Measurements from ENCODE around the gene NOC2L. TPM values are rescaled to one million over a fixed set of nuclear protein-coding genes. Genes with fewer than 3 reads are reported as not detected.

The NOC2L gene
- total RNA-seq, 3 donors from 2014 or later (not counting 1 experiment from before 2014, with no cell fraction given): 61.4 to 66.0 (median 61.8) TPM

DNA sequence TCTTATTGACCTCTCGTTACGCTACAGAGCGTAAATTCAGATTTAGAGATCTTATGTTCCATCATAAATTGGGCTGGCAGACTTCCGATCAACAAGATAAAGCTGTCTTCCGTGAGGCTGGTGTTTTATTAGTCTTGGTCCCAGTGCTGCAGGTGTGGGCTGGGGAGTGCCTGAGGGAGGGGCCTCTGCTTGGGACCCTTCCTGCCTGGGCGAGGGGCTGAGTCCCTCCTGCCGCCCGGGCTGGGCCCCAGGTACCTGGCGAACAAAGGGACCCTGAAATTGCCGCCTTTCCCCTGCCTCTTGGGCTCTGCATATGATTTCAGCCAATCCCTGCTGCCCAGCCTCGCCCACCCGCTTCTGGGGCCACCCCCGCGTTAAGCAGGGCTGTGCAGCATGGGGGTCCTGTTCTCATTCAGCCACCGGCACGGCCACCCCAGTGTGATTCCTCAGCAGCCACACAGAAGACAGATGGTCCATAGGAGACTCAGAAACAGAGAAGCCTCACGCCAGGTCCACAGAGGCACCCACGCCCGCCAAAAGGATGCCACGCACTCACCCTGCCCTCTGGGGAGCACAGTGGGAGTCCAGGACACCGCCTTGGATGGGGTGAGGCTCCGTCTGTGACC, 41.5 kb downstream of the NOC2L start:
- H3K9me3 Mint-ChIP-seq: no peaks in the 10 kb centered on the region
- ATAC-seq: no peak
- peaks cover 11 to 30% of the 10 kb centered on the region in 2 donors for H3K27me3 Mint-ChIP-seq (ENCODE audit: low read depth in 2 of 2)
- H3K4me1 ChIP-seq (ENCODE audit: control insufficient read depth, insufficient read depth, low read length): peaks cover 11% of the 10 kb centered on the region
- H3K4me3 ChIP-seq (ENCODE audit: low read length): no peak overlapping the region
- TF ChIP-seq CTCF (IDR thresholded peaks at IDR 0.05): no peak
- no peak overlapping the region for H3K27ac Mint-ChIP-seq
- H3K27ac ChIP-seq (ENCODE audit: low read length): no peak overlapping the region
- H3K4me1 Mint-ChIP-seq: peaks cover 0 to 10% of the 10 kb centered on the region in 2 donors
- H3K4me3 Mint-ChIP-seq: no peak overlapping the region
- 84% methylated on average over 22 of the region's 22 CpGs for WGBS (ENCODE audit: insufficient coverage)
- no peak for DNase-seq
- no peaks in the 10 kb centered on the region for H3K36me3 Mint-ChIP-seq
- no peaks in the 10 kb centered on the region for H3K9me3 ChIP-seq (ENCODE audit: control insufficient read depth, insufficient read depth, low read length)
- no peaks in the 10 kb centered on the region for H3K36me3 ChIP-seq (ENCODE audit: control insufficient read depth, insufficient read depth, low read length)
- peaks cover 22% of the 10 kb centered on the region for H3K27me3 ChIP-seq (ENCODE audit: control insufficient read depth, insufficient read depth, low read length)
- intact Hi-C loops (cut with micrococcal nuclease): no loop called here

GRCh38 chr1:917076-917459, 42.0 kb downstream of the NOC2L start:
- peaks cover 18% of the 10 kb centered on the region for H3K27me3 ChIP-seq (ENCODE audit: control insufficient read depth, insufficient read depth, low read length)
- no peak for DNase-seq
- H3K36me3 Mint-ChIP-seq: no peaks in the 10 kb centered on the region
- peaks cover 0 to 10% of the 10 kb centered on the region in 2 donors for H3K4me1 Mint-ChIP-seq
- TF ChIP-seq CTCF (IDR thresholded peaks at IDR 0.05): no peak
- H3K27ac Mint-ChIP-seq: no peak overlapping the region
- no peak overlapping the region for H3K27ac ChIP-seq (ENCODE audit: low read length)
- H3K27me3 Mint-ChIP-seq (ENCODE audit: low read depth in 2 of 2): peaks cover 16 to 31% of the 10 kb centered on the region in 2 donors
- H3K4me1 ChIP-seq (ENCODE audit: control insufficient read depth, insufficient read depth, low read length): peaks cover 11% of the 10 kb centered on the region
- H3K4me3 ChIP-seq (ENCODE audit: low read length): no peak overlapping the region
- no peaks in the 10 kb centered on the region for H3K36me3 ChIP-seq (ENCODE audit: control insufficient read depth, insufficient read depth, low read length)
- WGBS (ENCODE audit: insufficient coverage): 76% methylated on average over 7 of the region's 7 CpGs
- H3K9me3 Mint-ChIP-seq: no peaks in the 10 kb centered on the region
- intact Hi-C loops (cut with micrococcal nuclease): no loop called here
- ATAC-seq: no peak
- H3K9me3 ChIP-seq (ENCODE audit: control insufficient read depth, insufficient read depth, low read length): no peaks in the 10 kb centered on the region
- no peak overlapping the region for H3K4me3 Mint-ChIP-seq

GRCh38 chr1:916173-917075, 42.6 kb downstream of the NOC2L start:
- Histone ChIP-seq H3K4me1 (ENCODE audit: control insufficient read depth, insufficient read depth, low read length) (peaks cover 11% of the 10 kb centered on the region), H3K27me3 (ENCODE audit: control insufficient read depth, insufficient read depth, low read length) (peaks cover 16% of the 10 kb centered on the region), H3K36me3 (ENCODE audit: control insufficient read depth, insufficient read depth, low read length) (no peaks in the 10 kb centered on the region), H3K27ac (ENCODE audit: low read length) (no peak overlapping the region), H3K9me3 (ENCODE audit: control insufficient read depth, insufficient read depth, low read length) (no peaks in the 10 kb centered on the region), H3K4me3 (ENCODE audit: low read length) (no peak overlapping the region)
- Mint-ChIP-seq H3K27me3 (ENCODE audit: low read depth in 2 of 2) (peaks cover 14 to 28% of the 10 kb centered on the region in 2 donors), H3K36me3 (no peaks in the 10 kb centered on the region), H3K27ac (no peak overlapping the region), H3K4me3 (no peak overlapping the region), H3K9me3 (no peaks in the 10 kb centered on the region), H3K4me1 (peaks cover 0 to 7% of the 10 kb centered on the region in 2 donors)
- intact Hi-C loops (cut with micrococcal nuclease): no loop called here
- 59% methylated on average over 31 of the region's 31 CpGs for WGBS (ENCODE audit: insufficient coverage)
- no peak for DNase-seq
- TF ChIP-seq CTCF (IDR thresholded peaks at IDR 0.05): no peak
- no peak for ATAC-seq
